Measurements from ENCODE around the gene LRFN2.

- TF ChIP-seq, protein P1, sequence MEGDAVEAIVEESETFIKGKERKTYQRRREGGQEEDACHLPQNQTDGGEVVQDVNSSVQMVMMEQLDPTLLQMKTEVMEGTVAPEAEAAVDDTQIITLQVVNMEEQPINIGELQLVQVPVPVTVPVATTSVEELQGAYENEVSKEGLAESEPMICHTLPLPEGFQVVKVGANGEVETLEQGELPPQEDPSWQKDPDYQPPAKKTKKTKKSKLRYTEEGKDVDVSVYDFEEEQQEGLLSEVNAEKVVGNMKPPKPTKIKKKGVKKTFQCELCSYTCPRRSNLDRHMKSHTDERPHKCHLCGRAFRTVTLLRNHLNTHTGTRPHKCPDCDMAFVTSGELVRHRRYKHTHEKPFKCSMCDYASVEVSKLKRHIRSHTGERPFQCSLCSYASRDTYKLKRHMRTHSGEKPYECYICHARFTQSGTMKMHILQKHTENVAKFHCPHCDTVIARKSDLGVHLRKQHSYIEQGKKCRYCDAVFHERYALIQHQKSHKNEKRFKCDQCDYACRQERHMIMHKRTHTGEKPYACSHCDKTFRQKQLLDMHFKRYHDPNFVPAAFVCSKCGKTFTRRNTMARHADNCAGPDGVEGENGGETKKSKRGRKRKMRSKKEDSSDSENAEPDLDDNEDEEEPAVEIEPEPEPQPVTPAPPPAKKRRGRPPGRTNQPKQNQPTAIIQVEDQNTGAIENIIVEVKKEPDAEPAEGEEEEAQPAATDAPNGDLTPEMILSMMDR (conservative IDR thresholded peaks at IDR 0.05; ENCODE audit: low read length), result no peak
- TF ChIP-seq EZH2phosphoT487 (IDR thresholded peaks at IDR 0.05; ENCODE audit: borderline replicate concordance), result no peak
These were observed 149.5 kb downstream of the LRFN2 start for GRCh38 chr6:40437631-40438030.

Measured in Loucy (cell line).